Adrenal gland (tissue), 12 donors: ENCODE data around the gene ABCA4. TPM values are rescaled to one million over a fixed set of nuclear protein-coding genes. Genes with fewer than 3 reads are reported as not detected.

ENCODE experiments used
- DNase-seq, 7 donors: peaks; one replicate each; pipeline ENCODE4 v3.0.0-alpha.2; 2019 to 2020
- H3K27ac ChIP-seq, 5 donors: fragments of 200-600 bp; sonication (generic) in 4 of 5; 1 replicate in 3 of 5; 2 replicates in 2 of 5; pipeline versions ENCODE4 v1.5.1 to v1.8.0; 2016 to 2020; ENCODE audit warnings: mild to moderate bottlenecking in 1 of 5
- H3K27me3 ChIP-seq: fragments of 200-600 bp; 2 replicates; pipeline ENCODE4 v1.8.0; 2021
- H3K36me3 ChIP-seq, 2 donors: fragments of 200-600 bp; replicated peaks in 1 of 2; 1 replicate in 1 of 2; 2 replicates in 1 of 2; pipeline versions ENCODE4 v1.5.1 to v1.8.0; 2018 to 2022
- H3K4me1 ChIP-seq, 2 donors: fragments of 200-600 bp; replicated peaks in 1 of 2; 1 replicate in 1 of 2; 2 replicates in 1 of 2; pipeline versions ENCODE4 v1.5.1 to v1.8.0; 2018 to 2021
- H3K4me3 ChIP-seq, 4 donors: fragments of 200-600 bp; sonication (generic) in 3 of 4; one replicate each; pipeline ENCODE4 v1.5.1; 2016 to 2018
- H3K9me3 ChIP-seq, 3 donors: fragments of 200-600 bp; sonication (generic) in 1 of 3; replicated peaks in 1 of 3; 1 replicate in 2 of 3; 2 replicates in 1 of 3; pipeline versions ENCODE4 v1.5.1 to v1.8.0; 2016 to 2021
- POLR2A ChIP-seq, 2 donors: fragments of 450-650 bp; IDR thresholded peaks; one replicate each; pipeline ENCODE4 v1.6.1; 2017; ENCODE audit warnings: antibody characterized with exemption in 2 of 2, mild to moderate bottlenecking in 2 of 2, moderate library complexity in 1 of 2
- WGBS, 4 donors: extraction: QIAGEN DNeasy Blood & Tissue Kit in 2 of 4; methylation state at CpG; one replicate each; pipeline versions ENCODE4 v1.1.5 to v1.1.7; 2013 to 2017; 5-methylcytosine and 5-hydroxymethylcytosine counted together
- intact Hi-C, 2 donors: fragments of 100-400 bp; cut with DNase I; formaldehyde crosslinking; loops; one replicate each; pipeline versions ENCODE4 v1.14.1 to v1.15.0; 2022 to 2023
- polyA plus RNA-seq, 3 donors: library from polyadenylated mRNA; stranded (reverse); fragments of 200-250 nt in 2 of 3; fragments of 350-450 nt in 1 of 3; fragmentation: Illumina TruSeq in 1 of 3; extraction: RNeasy Lipid Tissue Mini Kit (QIAGEN cat#74804) in 1 of 3; gene quantifications; one replicate each; pipeline ENCODE4 v1.2.3, GENCODE V29; 2013 to 2014
- total RNA-seq, 9 donors: library from RNA; depleted of rRNA in 4 of 9; stranded (reverse); fragments of >200 nt in 4 of 9; fragments of 120-200 nt in 1 of 9; fragmentation: NEBNext Ultra II Directional in 1 of 9; extraction: Animal tissue kit (Norgen Biotek cat#: 25700) in 1 of 9; gene quantifications; one replicate each; pipeline versions ENCODE4 v1.1.0 to v1.2.4, GENCODE V29; 2013 to 2023
- TF ChIP-seq, protein P1 (sequence below), 6 experiments: fragments of 450-650 bp in 4 of 6; fragments of 200-600 bp in 2 of 6; sonication (generic) in 1 of 6; IDR thresholded peaks; 1 replicate in 5 of 6; 2 replicates in 1 of 6; pipeline versions ENCODE4 v1.5.1 to v1.8.0; 2016 to 2021; ENCODE audit warnings: antibody characterized with exemption in 6 of 6, mild to moderate bottlenecking in 2 of 6, moderate library complexity in 1 of 6
- donor health status: healthy with polysubstance abuse.
- donor health status: Bipolar disorder and iron deficiency.
- donor health status: DM: yes; HTN: yes; CAD: no.
- donor health status: DM: no; HTN: no; CAD: no.
- donor health status: DM: no; HTN: no; CAD: no.
- donor health status: DM: yes; HTN: yes; CAD: no.

ABCA4 gene
- total and polyA plus RNA-seq, 12 donors = 0.04 to 1.9 (median 0.14) TPM; not detected in 1

DNA sequence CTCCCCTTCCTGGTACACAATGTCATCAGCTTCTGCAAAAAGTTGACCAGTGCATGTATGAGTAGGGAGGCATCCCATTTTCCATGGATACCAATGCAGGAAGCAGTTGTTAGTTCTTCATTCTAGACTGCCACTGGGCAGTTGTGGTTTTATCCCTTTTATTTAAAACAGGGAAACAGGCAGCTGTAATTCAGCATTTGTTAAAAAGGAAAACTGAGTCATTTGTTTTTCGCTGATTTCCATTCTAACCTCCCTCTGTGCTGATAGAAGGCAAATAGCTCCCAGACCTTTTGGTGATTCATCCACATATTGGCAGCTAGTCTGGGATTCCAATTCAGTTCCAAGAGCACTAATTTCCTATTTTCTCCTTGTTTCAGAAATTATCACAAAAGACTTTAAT lies 21.1 kb upstream of the ABCA4 start:
- intact Hi-C loops = no loop called here
- 58 to 73% (median 65%) methylated on average over 1 of the region's 1 CpG for WGBS, 4 donors

DNA sequence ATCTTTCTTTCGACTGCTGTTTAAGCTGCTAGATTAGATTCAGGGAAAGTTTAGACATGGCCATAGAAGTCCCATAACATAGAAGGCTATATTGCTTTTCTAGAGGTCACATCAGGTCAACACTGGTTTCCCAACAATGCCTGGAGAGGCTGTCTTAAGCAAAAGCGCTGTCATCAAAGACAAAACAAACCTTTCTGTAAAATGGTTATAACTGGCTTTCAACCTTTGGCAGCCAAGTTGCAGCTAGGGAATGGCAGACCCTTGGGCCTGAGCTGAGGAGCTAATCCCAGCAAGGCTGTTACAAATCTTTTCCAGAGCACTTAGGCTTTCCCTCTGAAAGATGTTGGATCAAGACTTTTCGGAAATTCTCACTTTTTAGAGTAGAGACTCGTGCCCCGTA lies 11.2 kb upstream of the ABCA4 start:
- Histone ChIP-seq H3K27ac (no peak overlapping the region), H3K9me3 (no peaks in the 10 kb centered on the region), H3K27me3 (no peaks in the 10 kb centered on the region), H3K4me3 (no peak overlapping the region), H3K36me3 (no peaks in the 10 kb centered on the region), H3K4me1 (no peaks in the 10 kb centered on the region)
- 89 to 96% (median 94%) methylated on average over 5 of the region's 5 CpGs for WGBS, 4 donors
- intact Hi-C loops = no loop called here
- DNase-seq = no peak
- TF ChIP-seq, protein P1, sequence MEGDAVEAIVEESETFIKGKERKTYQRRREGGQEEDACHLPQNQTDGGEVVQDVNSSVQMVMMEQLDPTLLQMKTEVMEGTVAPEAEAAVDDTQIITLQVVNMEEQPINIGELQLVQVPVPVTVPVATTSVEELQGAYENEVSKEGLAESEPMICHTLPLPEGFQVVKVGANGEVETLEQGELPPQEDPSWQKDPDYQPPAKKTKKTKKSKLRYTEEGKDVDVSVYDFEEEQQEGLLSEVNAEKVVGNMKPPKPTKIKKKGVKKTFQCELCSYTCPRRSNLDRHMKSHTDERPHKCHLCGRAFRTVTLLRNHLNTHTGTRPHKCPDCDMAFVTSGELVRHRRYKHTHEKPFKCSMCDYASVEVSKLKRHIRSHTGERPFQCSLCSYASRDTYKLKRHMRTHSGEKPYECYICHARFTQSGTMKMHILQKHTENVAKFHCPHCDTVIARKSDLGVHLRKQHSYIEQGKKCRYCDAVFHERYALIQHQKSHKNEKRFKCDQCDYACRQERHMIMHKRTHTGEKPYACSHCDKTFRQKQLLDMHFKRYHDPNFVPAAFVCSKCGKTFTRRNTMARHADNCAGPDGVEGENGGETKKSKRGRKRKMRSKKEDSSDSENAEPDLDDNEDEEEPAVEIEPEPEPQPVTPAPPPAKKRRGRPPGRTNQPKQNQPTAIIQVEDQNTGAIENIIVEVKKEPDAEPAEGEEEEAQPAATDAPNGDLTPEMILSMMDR (IDR thresholded peaks at IDR 0.05) = no peak
- no peak for TF ChIP-seq POLR2A (IDR thresholded peaks at IDR 0.05)

More for the DNA sequence above, 21.1 kb upstream of the ABCA4 start:
- H3K4me1 ChIP-seq = peaks cover 0 to 5% of the 10 kb centered on the region in 2 donors
- no peaks in the 10 kb centered on the region for H3K27me3 ChIP-seq
- no peak for TF ChIP-seq POLR2A (IDR thresholded peaks at IDR 0.05)
- TF ChIP-seq, protein P1 (IDR thresholded peaks at IDR 0.05) = no peak
- no peak overlapping the region for H3K27ac ChIP-seq
- no peak overlapping the region for H3K4me3 ChIP-seq
- no peaks in the 10 kb centered on the region for H3K36me3 ChIP-seq
- no peaks in the 10 kb centered on the region for H3K9me3 ChIP-seq
- DNase-seq = no peak

DNA sequence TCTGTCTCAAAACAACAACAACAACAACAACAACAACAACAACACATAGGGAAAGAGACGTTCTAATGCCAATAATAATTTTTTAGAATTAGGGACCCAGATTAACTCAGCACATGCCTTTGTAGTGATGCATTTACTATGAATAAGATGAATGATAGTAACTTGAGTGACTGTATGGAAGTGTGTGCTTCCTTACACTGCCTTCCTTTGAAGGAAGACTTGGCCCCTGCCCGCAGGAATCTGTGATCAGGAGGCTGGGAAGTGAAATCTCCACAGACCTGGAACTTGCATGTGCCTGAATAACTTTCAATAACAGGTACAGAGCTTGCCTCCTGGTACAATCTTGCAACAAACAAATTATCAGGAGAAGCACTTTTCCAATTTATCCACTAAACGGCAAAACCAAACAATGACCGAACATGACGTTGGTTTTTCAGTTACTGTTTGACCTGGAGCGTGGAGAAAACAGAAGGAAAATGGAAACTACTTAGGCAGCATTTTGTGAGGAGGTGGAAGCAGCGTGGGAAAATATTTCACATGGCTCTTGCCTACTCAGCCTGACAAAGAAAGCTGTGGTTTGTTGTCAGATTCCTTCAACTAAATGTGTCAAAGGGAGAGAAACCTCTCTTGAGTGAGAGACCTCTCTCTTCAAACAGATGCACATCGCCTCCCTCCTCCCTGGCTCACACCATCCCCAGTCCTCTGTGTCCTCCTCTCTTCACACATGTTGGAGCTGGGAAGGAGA lies 10.1 kb upstream of the ABCA4 start:
- DNase-seq = no peak
- H3K36me3 ChIP-seq = no peaks in the 10 kb centered on the region
- H3K27ac ChIP-seq = no peak overlapping the region
- TF ChIP-seq, protein P1 (IDR thresholded peaks at IDR 0.05) = no peak
- TF ChIP-seq POLR2A (IDR thresholded peaks at IDR 0.05) = no peak
- H3K4me3 ChIP-seq = no peak overlapping the region
- no peaks in the 10 kb centered on the region for H3K4me1 ChIP-seq
- H3K9me3 ChIP-seq = no peaks in the 10 kb centered on the region
- intact Hi-C loops = no loop called here
- H3K27me3 ChIP-seq = no peaks in the 10 kb centered on the region
- 72 to 83% (median 75%) methylated on average over 8 of the region's 8 CpGs for WGBS, 4 donors

DNA sequence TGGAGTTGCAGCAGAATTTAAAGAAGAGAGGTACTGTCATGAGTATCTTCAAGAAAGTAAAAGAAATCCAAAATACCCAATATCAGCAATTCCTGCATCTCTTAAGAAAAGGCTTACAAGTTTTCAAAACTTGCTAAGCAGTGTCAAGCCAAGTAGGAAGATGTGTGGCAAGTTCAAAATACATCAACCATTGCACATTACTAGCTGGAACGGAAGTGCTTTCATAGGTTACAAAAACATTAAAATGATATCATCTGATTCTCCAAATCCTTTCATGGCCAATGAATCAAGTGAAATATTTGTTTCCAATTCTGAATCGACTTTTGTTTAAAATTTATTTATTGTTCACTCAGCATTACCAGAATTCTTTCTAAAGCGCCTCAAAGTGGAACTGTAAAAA lies 5.7 kb upstream of the ABCA4 start:
- WGBS, 4 donors = 58 to 66% (median 64%) methylated on average over 3 of the region's 3 CpGs
- DNase-seq = no peak
- no peaks in the 10 kb centered on the region for H3K27me3 ChIP-seq
- H3K27ac ChIP-seq = no peak overlapping the region
- intact Hi-C loops = no loop called here
- H3K4me3 ChIP-seq = no peak overlapping the region
- TF ChIP-seq, protein P1 (IDR thresholded peaks at IDR 0.05) = no peak
- TF ChIP-seq POLR2A (IDR thresholded peaks at IDR 0.05) = no peak
- H3K9me3 ChIP-seq = no peaks in the 10 kb centered on the region
- H3K4me1 ChIP-seq = no peaks in the 10 kb centered on the region
- no peaks in the 10 kb centered on the region for H3K36me3 ChIP-seq
